GM21367 (cell line): ENCODE measurements around the gene NBPF11.
"Not testable (repeated sequence)": the region's sequence is repeated elsewhere in the genome, so short reads cannot be mapped to it uniquely, and the experiment has no call there.

Experiments
- ATAC-seq: cut with Tn5 transposase; IDR thresholded peaks from one replicate; pipeline ENCODE4 v1.9.1; 2021; ENCODE audit not compliant: unreplicated experiment

The NBPF11 gene

GRCh38 chr1:148151371-148151819 is 686 bp downstream of the NBPF11 start:
- ATAC-seq: peak; percentile 10

GRCh38 chr1:148150945-148151344 is 1.1 kb downstream of the NBPF11 start:
- not testable (repeated sequence) for ATAC-seq

DNA sequence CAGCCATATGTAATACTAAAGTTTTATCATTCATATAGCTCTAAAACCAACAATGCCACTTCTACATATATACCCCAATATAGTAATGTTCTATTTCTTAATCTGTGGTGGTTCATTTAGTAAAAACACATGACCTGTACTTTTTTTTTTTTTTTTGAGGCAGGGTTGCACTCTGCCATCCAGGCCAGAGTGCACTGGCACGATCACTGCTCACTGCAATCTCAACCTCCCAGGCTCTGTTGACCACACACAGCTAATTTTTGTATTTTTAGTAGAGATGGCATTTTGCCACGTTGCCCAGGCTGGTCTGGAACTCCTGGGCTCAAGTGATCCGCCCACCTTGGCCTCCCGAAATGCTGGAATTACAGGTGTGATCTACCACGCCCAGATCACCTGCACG is 2.1 kb downstream of the NBPF11 start:
- not testable (repeated sequence) for ATAC-seq

DNA sequence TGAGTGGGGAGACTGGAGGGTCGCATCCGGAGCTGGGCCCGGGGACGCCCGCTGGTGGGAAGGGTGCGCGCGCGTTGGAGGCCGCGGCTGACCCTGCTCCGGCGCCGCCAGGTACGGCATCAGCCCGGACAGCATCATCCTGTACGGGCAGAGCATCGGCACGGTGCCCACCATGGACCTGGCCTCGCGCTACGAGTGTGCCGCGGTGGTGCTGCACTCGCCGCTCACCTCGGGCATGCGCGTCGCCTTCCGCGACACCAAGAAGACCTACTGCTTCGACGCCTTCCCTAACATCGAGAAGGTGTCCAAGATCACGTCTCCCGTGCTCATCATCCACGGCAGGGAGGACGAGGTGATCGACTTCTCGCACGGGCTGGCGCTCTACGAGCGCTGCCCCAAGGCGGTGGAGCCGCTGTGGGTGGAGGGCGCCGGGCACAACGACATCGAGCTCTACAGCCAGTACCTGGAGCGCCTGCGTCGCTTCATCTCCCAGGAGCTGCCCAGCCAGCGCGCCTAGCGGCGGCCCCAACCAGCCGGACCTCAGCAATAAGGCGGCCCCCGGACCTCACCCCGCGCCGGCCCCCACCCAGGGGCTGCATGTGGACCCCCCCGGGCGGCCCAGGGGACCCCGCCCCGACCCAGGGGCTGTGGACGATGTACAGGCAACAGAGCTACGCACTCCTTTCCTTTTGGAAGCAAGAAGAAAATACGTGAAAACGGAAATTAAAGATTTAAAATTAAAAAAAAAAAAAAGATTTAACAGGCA is 2.8 kb downstream of the NBPF11 start:
- not testable (repeated sequence) for ATAC-seq

- not testable (repeated sequence) for ATAC-seq
Observed at GRCh38 chr1:148147052-148147838, 4.8 kb downstream of the NBPF11 start.

- ATAC-seq: not testable (repeated sequence)
Observed at GRCh38 chr1:148146191-148146997, 5.7 kb downstream of the NBPF11 start.

- ATAC-seq: not testable (repeated sequence)
Observed at GRCh38 chr1:148143223-148143622, 8.9 kb downstream of the NBPF11 start.

GRCh38 chr1:148141936-148142335 is 10.1 kb downstream of the NBPF11 start:
- ATAC-seq: not testable (repeated sequence)

DNA sequence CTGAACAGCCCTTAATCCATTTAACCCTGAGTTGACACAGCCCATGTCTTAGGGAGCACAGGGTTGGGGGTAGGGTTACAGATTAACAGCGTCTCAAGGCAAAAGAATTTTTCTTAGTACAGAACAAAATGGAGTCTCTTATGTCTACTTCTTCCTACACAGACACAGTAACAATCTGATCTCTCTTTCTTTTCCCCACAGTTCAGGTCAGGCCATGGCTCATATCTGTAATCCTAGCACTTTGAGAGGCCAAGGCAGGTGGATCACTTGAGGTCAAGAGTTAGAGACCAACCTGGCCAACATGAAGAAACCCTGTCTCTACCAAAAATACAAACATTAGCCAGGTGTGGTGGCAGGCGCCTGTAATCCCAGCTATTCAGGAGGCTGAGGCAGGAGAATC is 13.5 kb downstream of the NBPF11 start:
- ATAC-seq: not testable (repeated sequence)

DNA sequence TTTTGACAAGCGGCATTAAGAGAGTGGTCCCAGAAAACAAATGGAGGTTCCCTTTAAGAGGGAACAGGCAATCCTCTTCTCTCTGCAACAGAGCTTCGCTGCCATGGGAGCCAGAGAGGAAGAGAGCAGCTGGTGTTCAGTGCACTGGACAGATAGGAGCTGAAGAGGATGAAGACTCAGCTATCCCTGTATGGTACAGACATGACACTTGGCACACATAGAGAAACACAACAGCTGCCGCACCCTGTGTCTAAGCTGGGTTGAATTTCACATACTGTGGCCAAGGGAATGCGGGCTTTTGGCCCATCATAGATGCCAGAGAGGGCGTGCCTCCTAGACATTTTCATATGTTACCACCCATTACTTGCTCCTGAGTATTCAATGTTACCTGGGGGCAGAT is 29.7 kb downstream of the NBPF11 start:
- not testable (repeated sequence) for ATAC-seq

- ATAC-seq: not testable (repeated sequence)
Observed at GRCh38 chr1:148120395-148120794, 31.7 kb downstream of the NBPF11 start.

- ATAC-seq: not testable (repeated sequence)
Observed at GRCh38 chr1:148095732-148096131, 56.3 kb downstream of the NBPF11 start.

DNA sequence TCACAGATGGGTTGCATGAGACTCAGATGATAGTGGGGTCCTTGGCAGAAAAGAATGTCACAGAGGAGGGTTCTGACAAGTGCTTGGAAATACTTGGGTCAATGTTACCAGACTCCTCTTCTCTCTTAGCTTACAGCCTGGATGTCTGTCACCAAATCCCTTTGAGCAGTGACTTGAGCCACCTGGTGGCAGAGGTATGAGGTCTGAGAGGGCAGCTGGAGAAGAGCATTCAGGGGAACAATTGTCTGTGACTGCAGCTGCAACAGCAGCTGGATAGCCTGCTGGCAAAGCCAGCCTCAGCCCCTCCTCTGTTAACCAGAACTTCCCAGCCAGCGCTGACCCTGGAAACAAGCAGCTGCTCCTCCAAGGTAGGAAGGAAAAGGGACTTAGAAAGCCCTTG is 65.9 kb downstream of the NBPF11 start:
- not testable (repeated sequence) for ATAC-seq

DNA sequence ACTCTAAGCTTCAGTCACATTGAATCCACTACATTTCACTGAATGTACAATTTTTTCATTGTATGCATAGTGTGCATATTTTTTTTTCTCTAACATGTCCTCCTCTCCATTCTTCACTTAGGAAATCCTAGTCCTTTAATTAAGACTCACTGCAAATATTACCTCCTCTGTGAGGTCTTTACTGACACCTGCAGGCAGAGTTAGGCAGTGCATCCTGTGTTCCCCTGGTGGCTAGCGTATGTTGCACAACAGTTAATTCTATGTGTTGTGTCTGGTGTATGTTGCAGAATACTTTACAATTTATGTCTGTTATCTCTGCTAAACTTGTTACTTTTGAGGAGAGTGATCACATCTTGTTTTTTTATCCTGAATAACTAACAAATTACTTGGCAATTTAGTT is 70.9 kb downstream of the NBPF11 start:
- ATAC-seq: not testable (repeated sequence)

- ATAC-seq: not testable (repeated sequence)
Observed at GRCh38 chr1:148078632-148079519, 73.2 kb downstream of the NBPF11 start.

DNA sequence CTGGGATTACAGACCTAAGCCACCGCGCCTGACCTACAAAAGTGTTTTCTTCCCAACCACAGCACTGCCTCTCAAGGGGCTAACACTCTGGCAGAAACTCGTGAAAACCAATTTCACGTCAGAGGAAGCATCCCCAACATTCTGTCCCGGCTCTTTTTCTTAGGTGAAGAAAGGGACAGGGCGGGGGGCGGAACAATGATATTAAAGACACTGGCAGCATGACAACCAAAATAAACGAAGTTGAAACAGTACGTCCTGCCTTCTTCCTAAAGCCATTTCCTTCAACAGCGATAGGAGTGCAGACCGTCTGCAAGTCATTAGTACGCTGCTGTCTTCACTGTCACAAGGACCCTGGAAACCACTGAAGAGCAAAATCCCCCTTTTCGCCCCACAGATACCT is 74.0 kb downstream of the NBPF11 start:
- ATAC-seq: not testable (repeated sequence)

DNA sequence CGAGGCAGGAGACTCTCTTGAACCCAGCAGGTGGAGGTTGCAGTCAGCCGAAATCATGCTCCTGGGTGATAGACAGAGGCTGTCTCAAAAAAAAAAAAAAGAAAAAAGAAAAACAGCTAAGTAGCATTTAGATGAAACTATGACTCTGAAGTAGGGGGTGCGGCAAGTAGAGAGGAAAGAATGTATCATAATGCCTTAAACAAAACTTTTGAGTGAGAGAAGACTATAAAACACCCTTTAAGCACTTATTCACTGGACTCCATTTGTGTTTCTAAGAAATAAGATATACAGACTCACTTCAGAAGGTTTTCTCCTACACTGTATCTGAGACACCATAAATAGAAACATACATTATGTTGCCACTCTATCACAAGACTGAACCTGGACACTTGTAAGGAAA is 74.6 kb downstream of the NBPF11 start:
- ATAC-seq: not testable (repeated sequence)

DNA sequence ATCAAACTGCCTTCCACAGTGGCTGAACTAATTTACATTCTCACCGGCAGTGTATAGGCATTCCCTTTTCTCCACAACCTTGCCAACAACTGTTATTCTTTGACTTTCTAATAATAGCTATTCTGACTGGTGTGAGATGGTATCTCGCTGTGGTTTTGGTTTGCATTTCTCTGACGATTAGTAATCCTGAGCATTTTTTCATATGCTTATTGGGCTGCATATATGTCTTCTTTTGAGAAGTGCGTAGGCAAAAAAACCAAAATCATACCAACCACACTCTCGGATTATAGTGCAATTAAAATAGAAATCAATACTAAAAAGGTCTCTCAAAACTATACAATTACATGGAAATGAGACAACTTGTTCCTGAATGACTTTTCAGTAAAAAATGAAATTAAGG is 78.7 kb downstream of the NBPF11 start:
- ATAC-seq: not testable (repeated sequence)

GRCh38 chr1:148068606-148069005 is 83.5 kb downstream of the NBPF11 start:
- ATAC-seq: not testable (repeated sequence)

DNA sequence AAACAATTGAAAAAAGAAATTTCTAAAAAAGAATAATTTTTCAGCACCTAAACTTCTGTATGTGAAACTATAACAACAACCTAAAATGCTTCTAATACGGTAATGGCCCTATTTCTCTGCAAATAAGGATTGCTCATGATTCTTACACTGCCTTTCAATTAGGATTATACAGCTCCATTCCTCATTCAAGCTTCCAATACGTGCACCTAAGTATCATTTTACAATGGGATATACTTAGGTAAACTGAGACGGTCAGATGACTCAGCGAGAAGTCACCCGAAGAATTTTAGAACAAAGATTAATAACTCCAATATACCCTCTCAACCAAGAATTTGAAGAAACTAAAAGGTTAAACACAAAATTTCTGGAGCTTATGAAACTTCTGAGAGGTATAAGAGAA is 83.9 kb downstream of the NBPF11 start:
- ATAC-seq: not testable (repeated sequence)
